Stimulated activated CD4-positive, alpha-beta T cell treated with anti-CD3 and anti-CD28 coated beads, Interleukin-1b, Interleukin-23, amount 100 ng/mL, for 24 hours (primary cell): ENCODE data around the gene ACBD5.
A peak's percentile ranks its signal among the peaks of the same experiment; 100 is the strongest.
"Not testable (repeated sequence)": the region's sequence is repeated elsewhere in the genome, so short reads cannot be mapped to it uniquely, and the experiment has no call there.

Source experiments
- DNase-seq, 4 experiments: peaks; one replicate each; pipeline ENCODE4 v3.0.0-alpha.2; 2020; ENCODE audit warnings: low read depth in 4 of 4, low spot score in 1 of 4

The ACBD5 gene

GRCh38 chr10:27240212-27241009, at the start of gene ACBD5:
Gene ACBD5 (minus strand): TSS chr10:27240797. CDS start chr10:27240688, 109 bp downstream.
- DNase-seq, result peak; percentile 44 to 74 (median 62)

GRCh38 chr10:27285093-27285492, 44.5 kb upstream of the ACBD5 start:
- DNase-seq, result peak in 2 of 4 experiments; percentile 2 to 8

GRCh38 chr10:27276581-27276980, 36.0 kb upstream of the ACBD5 start:
- DNase-seq, result no peak

GRCh38 chr10:27266025-27266424, 25.4 kb upstream of the ACBD5 start:
- DNase-seq, result not testable (repeated sequence)

GRCh38 chr10:27262788-27263187, 22.2 kb upstream of the ACBD5 start:
- DNase-seq, result not testable (repeated sequence)

GRCh38 chr10:27258838-27259812, 18.5 kb upstream of the ACBD5 start:
- DNase-seq, result no peak

GRCh38 chr10:27258492-27258837, 17.9 kb upstream of the ACBD5 start:
- no peak for DNase-seq

- no peak for DNase-seq
Measured at GRCh38 chr10:27256299-27257189, 15.9 kb upstream of the ACBD5 start.

GRCh38 chr10:27253576-27253975, 13.0 kb upstream of the ACBD5 start:
- DNase-seq, result no peak

- peak; percentile 57 to 81 (median 70) for DNase-seq
Measured at GRCh38 chr10:27252267-27253000, 11.8 kb upstream of the ACBD5 start.

- no peak for DNase-seq
Measured at GRCh38 chr10:27251554-27251953, 11.0 kb upstream of the ACBD5 start.

GRCh38 chr10:27248215-27248614, 7.6 kb upstream of the ACBD5 start:
- no peak for DNase-seq

GRCh38 chr10:27247441-27247840, 6.8 kb upstream of the ACBD5 start:
- DNase-seq, result no peak

- DNase-seq, result no peak
Measured at GRCh38 chr10:27247006-27247405, 6.4 kb upstream of the ACBD5 start.

- DNase-seq, result no peak
Measured at GRCh38 chr10:27245836-27246235, 5.2 kb upstream of the ACBD5 start.

- DNase-seq, result no peak
Measured at GRCh38 chr10:27244976-27245375, 4.4 kb upstream of the ACBD5 start.

- peak in 3 of 4 experiments; percentile 16 to 60 (median 56) for DNase-seq
Measured at GRCh38 chr10:27242951-27243551, 2.5 kb upstream of the ACBD5 start.

- DNase-seq, result no peak
Measured at GRCh38 chr10:27242473-27242950, 1.9 kb upstream of the ACBD5 start.

GRCh38 chr10:27241652-27242472, 1.3 kb upstream of the ACBD5 start:
- DNase-seq, result peak; percentile 64 to 85 (median 80)
